Upper lobe of left lung (tissue), 6 donors: ENCODE measurements around the gene DNAJC13. TPM values are rescaled to one million over a fixed set of nuclear protein-coding genes. Genes with fewer than 3 reads are reported as not detected.

Experiments
- ATAC-seq, 2 donors: fragments of 200-7000 bp; cut with Tn5 transposase; one replicate each; pipeline ENCODE4 v1.9.1; 2022; ENCODE audit warnings: mild to moderate bottlenecking in 2 of 2, moderate library complexity in 2 of 2; ENCODE audit not compliant: low FRiP score in 2 of 2
- DNase-seq, 2 donors: peaks; one replicate each; pipeline ENCODE4 v3.0.0-alpha.2; 2019 to 2020
- H3K27ac ChIP-seq, 4 donors: fragments of 200-600 bp; sonication (generic); one replicate each; pipeline ENCODE4 v1.5.1; 2016 to 2019
- H3K27me3 ChIP-seq, 4 donors: fragments of 200-600 bp; sonication (generic); one replicate each; pipeline ENCODE4 v1.5.1; 2017 to 2019
- H3K36me3 ChIP-seq, 4 donors: fragments of 200-600 bp; sonication (generic); one replicate each; pipeline ENCODE4 v1.5.1; 2016 to 2019
- H3K4me1 ChIP-seq, 4 donors: fragments of 200-600 bp; sonication (generic); one replicate each; pipeline ENCODE4 v1.5.1; 2018 to 2019
- H3K4me3 ChIP-seq, 4 donors: fragments of 200-600 bp; sonication (generic); one replicate each; pipeline ENCODE4 v1.5.1; 2017 to 2019; ENCODE audit warnings: mild to moderate bottlenecking in 2 of 4, moderate library complexity in 1 of 4
- H3K9me3 ChIP-seq, 4 donors: fragments of 200-600 bp; sonication (generic); one replicate each; pipeline ENCODE4 v1.5.1; 2018 to 2019
- EP300 ChIP-seq, 4 donors: sonication (generic); formaldehyde crosslinking; IDR thresholded peaks; one replicate each; pipeline ENCODE4 v1.5.1; 2017; ENCODE audit warnings: antibody characterized with exemption in 4 of 4, control low read depth in 2 of 4
- POLR2A ChIP-seq, 4 donors: fragments of 450-650 bp; IDR thresholded peaks; one replicate each; pipeline ENCODE4 v1.5.1; 2016 to 2017; ENCODE audit warnings: antibody characterized with exemption in 4 of 4, mild to moderate bottlenecking in 2 of 4
- POLR2AphosphoS5 ChIP-seq, 2 donors: sonication (generic); formaldehyde crosslinking; IDR thresholded peaks; one replicate each; pipeline ENCODE4 v1.5.1; 2017; ENCODE audit warnings: antibody characterized with exemption in 2 of 2
- WGBS, 2 donors: methylation state at CpG; one replicate each; pipeline ENCODE4 v1.1.5; 2017 to 2018; 5-methylcytosine and 5-hydroxymethylcytosine counted together
- total RNA-seq, 6 donors: library from RNA; depleted of rRNA in 4 of 6; stranded (reverse); fragments of >200 nt in 4 of 6; gene quantifications; one replicate each; pipeline versions ENCODE4 v1.1.0 to v1.2.1, GENCODE V29; 2016 to 2021
- TF ChIP-seq, protein P1 (sequence below), 6 experiments: fragments of 450-650 bp in 4 of 6; fragments of 200-600 bp in 2 of 6; sonication (generic) in 2 of 6; IDR thresholded peaks; one replicate each; pipeline ENCODE4 v1.5.1; 2016 to 2019; ENCODE audit warnings: antibody characterized with exemption in 6 of 6
- donor health status: DM: no; HTN: no; CAD: no; lungs with moderate emphysema.
- donor health status: DM: no; HTN: yes; CAD: no; lungs with severe emphysema.

DNAJC13 gene
- total RNA-seq, 6 donors from 2014 or later = 29.1 to 54.9 (median 35.1) TPM

DNA sequence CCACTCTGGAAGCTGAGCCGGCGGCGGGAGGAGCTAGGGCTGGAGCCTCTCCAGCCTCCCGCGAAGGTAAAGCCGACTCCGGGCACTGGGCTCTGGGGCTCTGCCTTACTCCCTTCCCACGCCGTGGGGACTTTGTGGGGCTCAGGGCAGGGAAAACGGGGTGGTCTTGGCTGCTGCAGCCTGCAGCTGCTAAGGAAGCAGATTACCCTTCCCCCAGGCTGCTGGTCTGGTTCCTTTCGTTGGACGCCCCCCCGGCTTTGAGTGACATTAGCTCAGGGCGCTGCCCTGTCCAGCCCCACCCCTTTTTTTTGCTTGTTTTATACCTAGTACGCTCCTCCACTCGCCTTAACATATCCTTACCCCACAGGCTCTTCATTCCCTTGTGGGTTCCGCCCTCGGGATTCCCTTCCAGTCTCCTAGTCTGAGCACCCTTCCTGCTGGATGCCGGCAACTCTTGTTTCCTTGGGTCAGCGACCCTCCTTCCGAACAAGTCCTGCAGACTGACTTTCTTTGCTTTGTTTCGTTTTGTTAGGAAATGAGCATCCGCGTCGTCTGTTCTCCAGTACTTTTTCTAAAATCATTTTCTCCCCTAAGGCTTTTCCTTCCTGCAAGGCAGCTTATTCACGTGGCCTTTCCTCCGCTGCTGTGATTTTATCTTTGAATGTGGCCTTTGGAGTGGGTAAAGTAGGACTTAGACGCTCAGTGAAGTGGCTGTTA lies 551 bp downstream of the DNAJC13 start:
- DNase-seq (peak in 1 of 2 donors; percentile 65), ATAC-seq (peak; percentile 68 to 69)
- Histone ChIP-seq H3K9me3 (no peaks in the 10 kb centered on the region), H3K4me1 (peaks cover 17 to 30% (median 19%) of the 10 kb centered on the region in 4 donors), H3K36me3 (no peaks in the 10 kb centered on the region), H3K27me3 (no peaks in the 10 kb centered on the region), H3K4me3 (peak overlapping the region; percentile 80 to 99 (median 92)), H3K27ac (peak overlapping the region; percentile 89 to 96 (median 92))
- WGBS, 2 donors = 0 to 1% methylated on average over 18 to 28 of the region's 28 CpGs
- TF ChIP-seq, protein P1, sequence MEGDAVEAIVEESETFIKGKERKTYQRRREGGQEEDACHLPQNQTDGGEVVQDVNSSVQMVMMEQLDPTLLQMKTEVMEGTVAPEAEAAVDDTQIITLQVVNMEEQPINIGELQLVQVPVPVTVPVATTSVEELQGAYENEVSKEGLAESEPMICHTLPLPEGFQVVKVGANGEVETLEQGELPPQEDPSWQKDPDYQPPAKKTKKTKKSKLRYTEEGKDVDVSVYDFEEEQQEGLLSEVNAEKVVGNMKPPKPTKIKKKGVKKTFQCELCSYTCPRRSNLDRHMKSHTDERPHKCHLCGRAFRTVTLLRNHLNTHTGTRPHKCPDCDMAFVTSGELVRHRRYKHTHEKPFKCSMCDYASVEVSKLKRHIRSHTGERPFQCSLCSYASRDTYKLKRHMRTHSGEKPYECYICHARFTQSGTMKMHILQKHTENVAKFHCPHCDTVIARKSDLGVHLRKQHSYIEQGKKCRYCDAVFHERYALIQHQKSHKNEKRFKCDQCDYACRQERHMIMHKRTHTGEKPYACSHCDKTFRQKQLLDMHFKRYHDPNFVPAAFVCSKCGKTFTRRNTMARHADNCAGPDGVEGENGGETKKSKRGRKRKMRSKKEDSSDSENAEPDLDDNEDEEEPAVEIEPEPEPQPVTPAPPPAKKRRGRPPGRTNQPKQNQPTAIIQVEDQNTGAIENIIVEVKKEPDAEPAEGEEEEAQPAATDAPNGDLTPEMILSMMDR (IDR thresholded peaks at IDR 0.05) = no peak
- TF ChIP-seq EP300 (IDR thresholded peaks at IDR 0.05) (no peak), POLR2A (IDR thresholded peaks at IDR 0.05) (peak in 2 of 4 donors; percentile 4 to 41), POLR2AphosphoS5 (IDR thresholded peaks at IDR 0.05) (peak in 1 of 2 donors; percentile 8)

DNA sequence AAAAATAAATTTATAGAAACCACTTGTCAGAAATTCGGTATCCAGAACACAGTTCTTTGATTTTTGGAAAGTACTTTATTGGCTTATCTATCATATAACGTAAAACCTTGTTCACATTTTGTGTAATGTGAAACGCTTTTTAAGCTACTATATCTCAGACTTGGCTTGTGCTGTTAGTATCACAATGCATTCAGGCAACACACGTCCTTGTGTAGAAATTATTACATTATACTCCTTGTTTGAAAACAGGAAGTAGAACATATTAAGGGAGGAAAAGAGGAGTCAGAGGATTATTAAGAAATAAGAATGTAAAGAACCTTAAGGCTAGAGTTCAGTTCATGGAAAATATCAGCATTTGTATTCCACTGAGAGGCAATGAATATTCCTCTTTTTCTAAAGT lies 1.6 kb downstream of the DNAJC13 start:
- Histone ChIP-seq H3K36me3 (no peaks in the 10 kb centered on the region), H3K4me1 (peaks cover 17 to 30% (median 20%) of the 10 kb centered on the region in 4 donors), H3K4me3 (peak overlapping the region in 3 of 4 donors; percentile 80 to 92 (median 92)), H3K27me3 (no peaks in the 10 kb centered on the region), H3K9me3 (no peaks in the 10 kb centered on the region), H3K27ac (peak overlapping the region in 2 of 4 donors; percentile 90 to 94)
- no peak for ATAC-seq
- WGBS, 2 donors = 23 to 24% methylated on average over 4 of the region's 4 CpGs
- no peak for DNase-seq
- TF ChIP-seq POLR2A (IDR thresholded peaks at IDR 0.05) (no peak), EP300 (IDR thresholded peaks at IDR 0.05) (no peak), POLR2AphosphoS5 (IDR thresholded peaks at IDR 0.05) (no peak)
- TF ChIP-seq, protein P1 (IDR thresholded peaks at IDR 0.05) = no peak

DNA sequence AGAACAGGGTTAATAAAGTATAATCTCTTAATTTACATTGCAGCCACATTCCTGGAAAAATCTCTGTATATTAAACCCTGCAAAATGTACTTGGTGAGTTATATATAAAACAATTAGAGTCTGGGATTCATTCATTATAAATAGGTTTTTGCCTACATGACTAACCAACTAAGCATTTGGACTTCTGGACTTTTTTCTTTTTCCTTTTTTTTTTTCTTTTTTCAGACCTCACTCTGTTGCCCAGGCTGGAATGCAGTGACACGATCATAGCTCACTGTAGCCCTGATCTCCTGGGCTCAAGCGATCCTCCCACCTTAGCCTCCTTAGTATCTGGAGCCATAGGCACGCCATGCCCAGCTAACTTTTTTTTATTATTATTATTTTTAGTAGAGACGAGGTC lies 4.5 kb downstream of the DNAJC13 start:
- H3K9me3 ChIP-seq = no peaks in the 10 kb centered on the region
- ATAC-seq (no peak), DNase-seq (no peak)
- peaks cover 11 to 24% (median 22%) of the 10 kb centered on the region in 4 donors for H3K4me1 ChIP-seq
- H3K36me3 ChIP-seq = no peaks in the 10 kb centered on the region
- no peak overlapping the region for H3K27ac ChIP-seq
- no peak overlapping the region for H3K4me3 ChIP-seq
- 92 to 98% methylated on average over 4 of the region's 4 CpGs for WGBS, 2 donors
- no peak for TF ChIP-seq EP300 (IDR thresholded peaks at IDR 0.05)
- TF ChIP-seq, protein P1 (IDR thresholded peaks at IDR 0.05) = no peak
- TF ChIP-seq POLR2AphosphoS5 (IDR thresholded peaks at IDR 0.05) = no peak
- TF ChIP-seq POLR2A (IDR thresholded peaks at IDR 0.05) = no peak
- no peaks in the 10 kb centered on the region for H3K27me3 ChIP-seq

DNA sequence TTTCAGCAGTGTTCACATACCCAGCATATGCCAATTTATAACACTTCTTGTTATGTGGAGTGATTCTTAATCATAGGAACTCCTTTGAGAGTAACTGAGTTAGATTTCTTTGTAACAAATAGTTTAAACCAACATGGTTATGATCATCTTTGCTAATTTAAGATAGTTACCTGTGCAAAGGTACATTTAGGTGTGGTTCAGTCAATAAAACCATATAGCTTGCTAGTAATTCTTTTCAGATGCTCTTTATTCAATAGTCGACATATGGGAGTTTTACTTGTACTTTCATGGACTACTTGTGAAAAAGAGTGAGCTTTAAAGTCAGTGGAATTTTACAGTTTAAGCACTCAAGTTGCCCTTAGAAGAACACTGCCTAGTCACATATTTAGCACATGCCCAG lies 5.2 kb downstream of the DNAJC13 start:
- Histone ChIP-seq H3K27ac (no peak overlapping the region), H3K4me1 (peaks cover 11 to 23% (median 22%) of the 10 kb centered on the region in 4 donors), H3K36me3 (no peaks in the 10 kb centered on the region), H3K9me3 (no peaks in the 10 kb centered on the region), H3K27me3 (no peaks in the 10 kb centered on the region), H3K4me3 (no peak overlapping the region)
- no peak for TF ChIP-seq EP300 (IDR thresholded peaks at IDR 0.05)
- TF ChIP-seq POLR2AphosphoS5 (IDR thresholded peaks at IDR 0.05) = no peak
- ATAC-seq (no peak), DNase-seq (no peak)
- 91 to 92% methylated on average over 1 of the region's 1 CpG for WGBS, 2 donors

DNA sequence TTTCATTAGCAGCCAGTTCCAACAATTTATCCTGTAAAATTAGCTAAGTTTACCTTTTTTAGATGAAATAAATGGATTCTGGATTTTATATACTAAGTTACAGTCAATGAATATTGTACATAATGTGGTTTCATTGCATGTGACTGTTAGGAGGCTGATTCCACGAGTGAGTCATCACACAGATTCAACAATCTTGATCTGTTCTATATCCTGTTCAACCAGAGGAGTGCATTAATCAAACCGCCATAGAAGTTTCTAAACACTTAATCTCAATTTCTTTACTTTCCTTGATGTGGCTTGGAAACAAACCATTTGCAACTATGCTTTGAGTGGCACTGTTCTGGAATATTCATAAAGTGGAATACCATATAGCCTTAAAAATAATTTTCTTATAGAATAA lies 15.3 kb downstream of the DNAJC13 start:
- Histone ChIP-seq H3K9me3 (no peaks in the 10 kb centered on the region), H3K4me1 (peaks cover 4 to 18% (median 15%) of the 10 kb centered on the region in 4 donors), H3K27me3 (no peaks in the 10 kb centered on the region), H3K27ac (no peak overlapping the region), H3K36me3 (peaks cover 0 to 12% (median 0%) of the 10 kb centered on the region in 4 donors), H3K4me3 (no peak overlapping the region)
- WGBS, 2 donors = 41 to 51% methylated on average over 2 of the region's 2 CpGs
- TF ChIP-seq POLR2AphosphoS5 (IDR thresholded peaks at IDR 0.05) (no peak), EP300 (IDR thresholded peaks at IDR 0.05) (no peak), POLR2A (IDR thresholded peaks at IDR 0.05) (no peak)
- TF ChIP-seq, protein P1 (IDR thresholded peaks at IDR 0.05) = no peak
- DNase-seq (no peak), ATAC-seq (peak in 1 of 2 donors; percentile 42)
